ENCODE results near the gene PIK3R1.

DNA sequence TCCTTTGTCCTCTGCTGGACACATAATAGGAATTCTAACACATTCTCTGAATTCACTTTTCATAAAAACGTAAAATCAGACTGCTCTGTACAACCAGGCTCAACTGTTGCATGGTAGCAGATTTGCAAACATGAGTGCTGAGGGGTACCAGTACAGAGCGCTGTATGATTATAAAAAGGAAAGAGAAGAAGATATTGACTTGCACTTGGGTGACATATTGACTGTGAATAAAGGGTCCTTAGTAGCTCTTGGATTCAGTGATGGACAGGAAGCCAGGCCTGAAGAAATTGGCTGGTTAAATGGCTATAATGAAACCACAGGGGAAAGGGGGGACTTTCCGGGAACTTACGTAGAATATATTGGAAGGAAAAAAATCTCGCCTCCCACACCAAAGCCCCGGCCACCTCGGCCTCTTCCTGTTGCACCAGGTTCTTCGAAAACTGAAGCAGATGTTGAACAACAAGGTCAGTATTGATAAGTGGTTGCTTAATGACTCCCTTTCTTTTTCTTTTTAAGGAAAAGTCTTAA lies 11.1 kb downstream of the PIK3R1 start:
- TF ChIP-seq POLR2A (IDR thresholded peaks at IDR 0.05), result no peak
- TF ChIP-seq, protein P1, sequence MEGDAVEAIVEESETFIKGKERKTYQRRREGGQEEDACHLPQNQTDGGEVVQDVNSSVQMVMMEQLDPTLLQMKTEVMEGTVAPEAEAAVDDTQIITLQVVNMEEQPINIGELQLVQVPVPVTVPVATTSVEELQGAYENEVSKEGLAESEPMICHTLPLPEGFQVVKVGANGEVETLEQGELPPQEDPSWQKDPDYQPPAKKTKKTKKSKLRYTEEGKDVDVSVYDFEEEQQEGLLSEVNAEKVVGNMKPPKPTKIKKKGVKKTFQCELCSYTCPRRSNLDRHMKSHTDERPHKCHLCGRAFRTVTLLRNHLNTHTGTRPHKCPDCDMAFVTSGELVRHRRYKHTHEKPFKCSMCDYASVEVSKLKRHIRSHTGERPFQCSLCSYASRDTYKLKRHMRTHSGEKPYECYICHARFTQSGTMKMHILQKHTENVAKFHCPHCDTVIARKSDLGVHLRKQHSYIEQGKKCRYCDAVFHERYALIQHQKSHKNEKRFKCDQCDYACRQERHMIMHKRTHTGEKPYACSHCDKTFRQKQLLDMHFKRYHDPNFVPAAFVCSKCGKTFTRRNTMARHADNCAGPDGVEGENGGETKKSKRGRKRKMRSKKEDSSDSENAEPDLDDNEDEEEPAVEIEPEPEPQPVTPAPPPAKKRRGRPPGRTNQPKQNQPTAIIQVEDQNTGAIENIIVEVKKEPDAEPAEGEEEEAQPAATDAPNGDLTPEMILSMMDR (IDR thresholded peaks at IDR 0.05), result no peak

Data from prostate gland (tissue), 2 donors.